ENCODE measurements around the gene KLHL3. TPM values are rescaled to one million over a fixed set of nuclear protein-coding genes. Genes with fewer than 3 reads are reported as not detected.

The KLHL3 gene
- total and polyA plus RNA-seq, 2 donors (not counting 3 experiments of a cell fraction or from before 2014, with no cell fraction given): 8.8 to 13.6 TPM

DNA sequence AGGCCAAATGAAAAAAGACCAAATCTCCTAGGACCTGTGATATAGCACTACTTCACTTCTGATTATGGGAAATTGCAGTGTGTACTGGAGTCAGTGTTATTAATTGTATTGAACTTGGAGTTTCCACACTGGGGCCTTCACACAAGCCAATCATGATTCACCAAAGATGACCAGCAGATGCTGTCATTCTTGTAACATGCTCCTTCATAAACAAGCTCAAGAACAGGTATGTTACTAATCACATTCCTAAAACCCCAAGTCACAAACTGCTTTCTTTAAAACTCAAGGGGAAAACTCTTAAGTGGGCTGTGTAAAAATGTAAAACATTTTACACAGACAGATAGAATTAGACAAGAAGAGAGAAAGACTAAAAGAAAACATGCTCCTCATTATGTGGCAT lies 5.6 kb downstream of the KLHL3 start:
- H3K79me2 ChIP-seq (ENCODE audit: control insufficient read depth, insufficient read depth, low read length): peaks cover 3% of the 10 kb centered on the region
- no peak overlapping the region for H3K9ac ChIP-seq (replicated peaks; ENCODE audit: extremely low read depth, insufficient read depth, low read length)
- TF ChIP-seq GATA2 (IDR thresholded peaks at IDR 0.05; ENCODE audit: insufficient read depth, insufficient read length, low read depth, low read length) (no peak), MYC (IDR thresholded peaks at IDR 0.05; ENCODE audit: low read depth, low read length) (no peak), EZH2 (IDR thresholded peaks at IDR 0.05; ENCODE audit: borderline replicate concordance, low read depth, low read length, severe bottlenecking) (no peak), JUN (IDR thresholded peaks at IDR 0.05; ENCODE audit: borderline replicate concordance, insufficient read depth, insufficient read length, low read depth) (no peak), POLR2AphosphoS5 (IDR thresholded peaks at IDR 0.05; ENCODE audit: insufficient read depth, low read depth, low read length) (no peak), POLR2A (IDR thresholded peaks at IDR 0.05; ENCODE audit: low read depth, low read length) (no peak)
- TF ChIP-seq, protein P1, sequence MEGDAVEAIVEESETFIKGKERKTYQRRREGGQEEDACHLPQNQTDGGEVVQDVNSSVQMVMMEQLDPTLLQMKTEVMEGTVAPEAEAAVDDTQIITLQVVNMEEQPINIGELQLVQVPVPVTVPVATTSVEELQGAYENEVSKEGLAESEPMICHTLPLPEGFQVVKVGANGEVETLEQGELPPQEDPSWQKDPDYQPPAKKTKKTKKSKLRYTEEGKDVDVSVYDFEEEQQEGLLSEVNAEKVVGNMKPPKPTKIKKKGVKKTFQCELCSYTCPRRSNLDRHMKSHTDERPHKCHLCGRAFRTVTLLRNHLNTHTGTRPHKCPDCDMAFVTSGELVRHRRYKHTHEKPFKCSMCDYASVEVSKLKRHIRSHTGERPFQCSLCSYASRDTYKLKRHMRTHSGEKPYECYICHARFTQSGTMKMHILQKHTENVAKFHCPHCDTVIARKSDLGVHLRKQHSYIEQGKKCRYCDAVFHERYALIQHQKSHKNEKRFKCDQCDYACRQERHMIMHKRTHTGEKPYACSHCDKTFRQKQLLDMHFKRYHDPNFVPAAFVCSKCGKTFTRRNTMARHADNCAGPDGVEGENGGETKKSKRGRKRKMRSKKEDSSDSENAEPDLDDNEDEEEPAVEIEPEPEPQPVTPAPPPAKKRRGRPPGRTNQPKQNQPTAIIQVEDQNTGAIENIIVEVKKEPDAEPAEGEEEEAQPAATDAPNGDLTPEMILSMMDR (IDR thresholded peaks at IDR 0.05; ENCODE audit: extremely low read depth in 1 of 2, insufficient read depth in 1 of 2, low read depth in 1 of 2, low read length in 2 of 2): no peak
- no peak overlapping the region for H3K4me3 ChIP-seq (replicated peaks in 1 of 3; ENCODE audit: insufficient read depth in 1 of 3, low read depth in 1 of 3, low read length in 3 of 3)
- peaks cover 0 to 4% of the 10 kb centered on the region in 2 experiments for H3K36me3 ChIP-seq (ENCODE audit: control insufficient read depth in 2 of 2, extremely low read depth in 1 of 2, insufficient read depth in 2 of 2, low read length in 2 of 2)
- H3K9me3 ChIP-seq (replicated peaks; ENCODE audit: control insufficient read depth, insufficient read depth, low read length): no peaks in the 10 kb centered on the region
- no peak overlapping the region for H3K27ac ChIP-seq (ENCODE audit: insufficient read depth, low read depth, low read length)
- dilution Hi-C loops (cut with MboI; ENCODE audit: extremely low pct_ligation_motif_present, low sequenced_read_pairs) (no loop called here), intact Hi-C loops (cut with micrococcal nuclease) (no loop called here)
- H3K27me3 ChIP-seq (ENCODE audit: control insufficient read depth in 2 of 2, insufficient read depth in 2 of 2, low read length in 2 of 2): no peaks in the 10 kb centered on the region
- no TSS peak for BruUV-seq (replicated peaks)
- DNase-seq (ENCODE audit: low read depth, low spot score) (no peak), FAIRE-seq (no peak)
- H2AFZ ChIP-seq (ENCODE audit: low read depth, low read length): no peak overlapping the region
- H3K9me1 ChIP-seq (replicated peaks; ENCODE audit: control insufficient read depth, extremely low read depth, insufficient read depth, low read length): no peaks in the 10 kb centered on the region
- POLR2A ChIA-PET: no interaction called here
- CTCF ChIA-PET: interaction anchor here (0.6 to 8.7 kb wide), 4 partner anchors 11 to 107 kb away, joined by 3 to 226 read pairs (median 6); no protein-coding TSS in a partner anchor
- H4K20me1 ChIP-seq (replicated peaks; ENCODE audit: control insufficient read depth, extremely low read depth, insufficient read depth, low read length): no peaks in the 10 kb centered on the region
- no peak overlapping the region for H3K4me2 ChIP-seq (ENCODE audit: insufficient read depth, low read length)
- peaks cover 14% of the 10 kb centered on the region for H3K4me1 ChIP-seq (ENCODE audit: control insufficient read depth, extremely low read depth, insufficient read depth, low read length)

Measured in endothelial cell of umbilical vein (primary cell).